H1 (cell line): ENCODE data around the gene CLDN7. TPM values are rescaled to one million over a fixed set of nuclear protein-coding genes. Genes with fewer than 3 reads are reported as not detected.

ENCODE experiments used
- CTCF ChIA-PET: fragments of 300-600 bp; sonication (Branson Sonifier 250); formaldehyde crosslinking; loops from one replicate; lab custom pipeline; 2021; ENCODE audit not compliant: partially characterized antibody; lab: Charles Lee
- POLR2A ChIA-PET: fragments of 300-600 bp; sonication (Branson Sonifier 250); formaldehyde crosslinking; loops from one replicate; lab custom pipeline; 2021; ENCODE audit warnings: inconsistent platforms; ENCODE audit not compliant: partially characterized antibody; lab: Charles Lee
- DNase-seq, 2 experiments: peaks; one replicate each; pipeline versions ENCODE4 v3.0.0 to v3.0.0-alpha.2; 2010 to 2022; ENCODE audit warnings: low spot score in 2 of 2, low read depth in 1 of 2, mixed read lengths in 1 of 2
- FAIRE-seq: peaks from 2 replicates; lab custom pipeline; 2011; peaks lifted over from hg19 to GRCh38; lab: Jason Lieb, UNC
- H2AFZ ChIP-seq: 2 replicates; pipeline ENCODE4 v1.8.1; 2012; ENCODE audit warnings: low read length, inconsistent platforms
- H2AK5ac ChIP-seq: 2 replicates; pipeline ENCODE4 v1.6.1; 2013; ENCODE audit warnings: low read depth, low read length
- H2BK120ac ChIP-seq: replicated peaks from 2 replicates; pipeline ENCODE3; 2013; ENCODE audit warnings: low read depth, low read length, inconsistent platforms
- H2BK12ac ChIP-seq: 2 replicates; pipeline ENCODE4 v1.6.1; 2013; ENCODE audit warnings: low read depth, low read length
- H2BK15ac ChIP-seq: 2 replicates; pipeline ENCODE4 v1.6.1; 2013; ENCODE audit warnings: low read length
- H2BK20ac ChIP-seq: 2 replicates; pipeline ENCODE4 v1.6.1; 2013; ENCODE audit warnings: low read length
- H2BK5ac ChIP-seq: 2 replicates; pipeline ENCODE4 v1.6.1; 2013; ENCODE audit warnings: low read depth, low read length
- H3K14ac ChIP-seq: 2 replicates; pipeline ENCODE4 v1.6.1; 2013; ENCODE audit warnings: inconsistent platforms; ENCODE audit not compliant: insufficient read length
- H3K18ac ChIP-seq: 2 replicates; pipeline ENCODE4 v1.6.1; 2013; ENCODE audit warnings: low read length; ENCODE audit errors: extremely low read depth
- H3K23ac ChIP-seq: 2 replicates; pipeline ENCODE4 v1.6.1; 2013; ENCODE audit warnings: inconsistent platforms; ENCODE audit not compliant: insufficient read length
- H3K23me2 ChIP-seq: 2 replicates; pipeline ENCODE4 v1.6.1; 2013; ENCODE audit warnings: low read depth, low read length
- H3K27ac ChIP-seq: 2 replicates; pipeline ENCODE4 v1.6.1; 2011; ENCODE audit warnings: low read depth, low read length, inconsistent platforms
- H3K27me3 ChIP-seq, 4 experiments: replicated peaks in 1 of 4; 1 replicate in 1 of 4; 2 replicates in 3 of 4; pipeline versions ENCODE4 v1.6.1 to v1.8.1; 2011 to 2013; ENCODE audit warnings: low read length in 3 of 4, mild to moderate bottlenecking in 3 of 4, inconsistent platforms in 2 of 4, mixed read lengths in 2 of 4, moderate library complexity in 1 of 4; ENCODE audit not compliant: control insufficient read depth in 3 of 4, insufficient read depth in 3 of 4; ENCODE audit errors: extremely low read depth in 1 of 4
- H3K36me3 ChIP-seq, 4 experiments: 2 replicates each; pipeline versions ENCODE4 v1.6.1 to v1.8.1; 2011 to 2013; ENCODE audit warnings: mild to moderate bottlenecking in 4 of 4, low read length in 3 of 4, moderate library complexity in 2 of 4, control low read depth in 1 of 4, inconsistent platforms in 1 of 4; ENCODE audit not compliant: insufficient read depth in 4 of 4, control insufficient read depth in 2 of 4
- H3K4ac ChIP-seq: replicated peaks from 2 replicates; pipeline ENCODE3; 2013; ENCODE audit warnings: low read length, low read depth, mixed read lengths, inconsistent platforms; ENCODE audit not compliant: insufficient read length
- H3K4me1 ChIP-seq, 4 experiments: replicated peaks in 1 of 4; 1 replicate in 1 of 4; 2 replicates in 3 of 4; pipeline versions ENCODE4 v1.6.1 to v1.8.1; 2011 to 2013; ENCODE audit warnings: low read length in 3 of 4, inconsistent platforms in 2 of 4, mixed read lengths in 1 of 4; ENCODE audit not compliant: insufficient read depth in 4 of 4, control insufficient read depth in 3 of 4
- H3K4me2 ChIP-seq, 2 experiments: 2 replicates each; pipeline versions ENCODE4 v1.6.1 to v1.8.1; 2011 to 2013; ENCODE audit warnings: low read depth in 2 of 2, low read length in 2 of 2, control low read depth in 1 of 2, inconsistent platforms in 1 of 2, mild to moderate bottlenecking in 1 of 2; ENCODE audit not compliant: insufficient read depth in 1 of 2
- H3K4me3 ChIP-seq, 4 experiments: fragments of 200-600, 300-600 bp in 1 of 4; sonication (generic), shearing (Covaris generic), sonication (Bioruptor Twin) in 1 of 4; 2 replicates each; pipeline versions ENCODE4 v1.5.1 to v1.8.1; 2011 to 2016; ENCODE audit warnings: low read length in 4 of 4, low read depth in 3 of 4, control low read depth in 2 of 4, inconsistent platforms in 2 of 4, mild to moderate bottlenecking in 2 of 4, mixed read lengths in 1 of 4, moderate library complexity in 1 of 4; ENCODE audit not compliant: insufficient read depth in 2 of 4; ENCODE audit errors: extremely low read depth in 1 of 4
- H3K56ac ChIP-seq: replicated peaks from 2 replicates; pipeline ENCODE3; 2013; ENCODE audit warnings: low read depth, mild to moderate bottlenecking, mixed read lengths, low read length, inconsistent platforms; ENCODE audit not compliant: insufficient read length
- H3K79me1 ChIP-seq: 2 replicates; pipeline ENCODE4 v1.6.1; 2013; ENCODE audit warnings: low read depth, low read length, control low read depth
- H3K79me2 ChIP-seq, 2 experiments: 2 replicates each; pipeline versions ENCODE4 v1.6.1 to v1.8.1; 2012 to 2013; ENCODE audit warnings: low read length in 2 of 2, mild to moderate bottlenecking in 2 of 2, inconsistent platforms in 1 of 2; ENCODE audit not compliant: insufficient read depth in 2 of 2, control insufficient read depth in 1 of 2
- H3K9ac ChIP-seq, 4 experiments: replicated peaks in 1 of 4; 1 replicate in 1 of 4; 2 replicates in 3 of 4; pipeline versions ENCODE4 v1.6.1 to v1.8.1; 2011 to 2013; ENCODE audit warnings: low read depth in 3 of 4, low read length in 3 of 4, control low read depth in 2 of 4, mild to moderate bottlenecking in 2 of 4, moderate library complexity in 2 of 4, inconsistent platforms in 1 of 4; ENCODE audit errors: extremely low read depth in 1 of 4
- H3K9me3 ChIP-seq, 2 experiments: 2 replicates each; pipeline versions ENCODE4 v1.6.1 to v1.8.1; 2012 to 2013; ENCODE audit warnings: mild to moderate bottlenecking in 2 of 2, moderate library complexity in 2 of 2, control low read depth in 1 of 2, inconsistent platforms in 1 of 2, low read depth in 1 of 2, low read length in 1 of 2, mixed read lengths in 1 of 2; ENCODE audit not compliant: insufficient read depth in 2 of 2
- H4K20me1 ChIP-seq, 2 experiments: replicated peaks in 1 of 2; 2 replicates each; pipeline versions ENCODE3 to v1.8.1; 2011 to 2013; ENCODE audit warnings: inconsistent platforms in 2 of 2, low read length in 2 of 2, mild to moderate bottlenecking in 1 of 2; ENCODE audit not compliant: insufficient read depth in 2 of 2, control insufficient read depth in 1 of 2
- H4K5ac ChIP-seq: 2 replicates; pipeline ENCODE4 v1.6.1; 2013; ENCODE audit warnings: low read length, low read depth, mixed read lengths, inconsistent platforms; ENCODE audit not compliant: insufficient read length
- H4K8ac ChIP-seq: 2 replicates; pipeline ENCODE4 v1.8.0; 2013; ENCODE audit warnings: mild to moderate bottlenecking, moderate library complexity, low read length, inconsistent platforms; ENCODE audit not compliant: insufficient read depth; ENCODE audit errors: extremely low read depth
- H4K91ac ChIP-seq: replicated peaks from 2 replicates; pipeline ENCODE3; 2013; ENCODE audit warnings: low read length, mixed read lengths, inconsistent platforms; ENCODE audit not compliant: insufficient read length
- ASH2L ChIP-seq: fragments of 200-600, 300-600 bp; sonication (generic); IDR thresholded peaks from one replicate; pipeline ENCODE4 v1.7.1; 2017; ENCODE audit warnings: low read length
- CTBP2 ChIP-seq: IDR thresholded peaks from 2 replicates; pipeline ENCODE4 v1.7.0; 2011; ENCODE audit warnings: borderline replicate concordance, mild to moderate bottlenecking, moderate library complexity, mixed read lengths, low read length; ENCODE audit not compliant: insufficient read depth, insufficient read length
- GABPA ChIP-seq: IDR thresholded peaks from 2 replicates; pipeline ENCODE4 v1.6.1; 2011; ENCODE audit warnings: mild to moderate bottlenecking, low read length, moderate library complexity, borderline replicate concordance; ENCODE audit not compliant: insufficient read depth
- PHF8 ChIP-seq: fragments of 200-600 bp; sonication (generic); conservative IDR thresholded peaks from 2 replicates; pipeline ENCODE4 v1.7.1; 2012; ENCODE audit warnings: low read depth, mild to moderate bottlenecking, inconsistent platforms, low read length, moderate library complexity
- POLR2AphosphoS5 ChIP-seq: IDR thresholded peaks from 2 replicates; pipeline ENCODE4 v1.6.1; 2011; ENCODE audit warnings: low read depth, low read length
- SIN3A ChIP-seq, 2 experiments: IDR thresholded peaks in 1 of 2; conservative IDR thresholded peaks in 1 of 2; 2 replicates each; pipeline ENCODE4 v1.6.1; 2011 to 2012; ENCODE audit warnings: low read length in 2 of 2, improper control_type of control experiment in 1 of 2, low read depth in 1 of 2, mild to moderate bottlenecking in 1 of 2
- SP1 ChIP-seq: IDR thresholded peaks from 2 replicates; pipeline ENCODE4 v1.6.1; 2011; ENCODE audit warnings: low read depth, low read length
- TAF1 ChIP-seq: IDR thresholded peaks from 2 replicates; pipeline ENCODE4 v1.6.1; 2011; ENCODE audit warnings: mild to moderate bottlenecking, low read depth, low read length
- TAF7 ChIP-seq: optimal IDR thresholded peaks from 2 replicates; pipeline ENCODE3; 2011; ENCODE audit warnings: low read depth, mild to moderate bottlenecking, inconsistent platforms, low read length, moderate library complexity, borderline replicate concordance
- TBP ChIP-seq: IDR thresholded peaks from 2 replicates; pipeline ENCODE4 v1.6.1; 2011; ENCODE audit warnings: low read depth, low read length, improper control_type of control experiment
- WGBS, 2 experiments: shearing (Covaris generic) in 1 of 2; methylation state at CpG; one replicate each; pipeline versions ENCODE4 v1.1.6 to v1.1.7; 2013 to 2015; ENCODE audit warnings: low lambda C conversion rate in 2 of 2, mixed read lengths in 2 of 2, inconsistent platforms in 1 of 2, low coverage in 1 of 2, missing lambda C conversion rate in 1 of 2; ENCODE audit not compliant: insufficient replicate concordance in 2 of 2, insufficient coverage in 1 of 2, insufficient read length in 1 of 2; ENCODE audit errors: extremely low coverage in 1 of 2, missing lambda C conversion rate in 1 of 2; 5-methylcytosine and 5-hydroxymethylcytosine counted together
- polyA plus RNA-seq, 7 experiments: library from polyadenylated mRNA; depleted of rRNA in 3 of 7; stranded (reverse) in 5 of 7; unstranded in 2 of 7; fragments of >200 nt in 5 of 7; fragments of 200-250 nt in 2 of 7; gene quantifications; 1 replicate in 5 of 7; 2 replicates in 1 of 7; 4 replicates in 1 of 7; pipeline versions ENCODE4 v1.2.1 to v1.2.3, GENCODE V29; 2011 to 2013; ENCODE audit warnings: missing spikeins in 2 of 7, mixed read lengths in 2 of 7
- total RNA-seq: library from RNA; stranded (reverse); fragmentation: NEBNext Ultra II Directional; extraction: Animal tissue kit (Norgen Biotek cat#: 25700); gene quantifications from 2 replicates; pipeline ENCODE4 v1.2.1, GENCODE V29; 2021

The CLDN7 gene
- total and polyA plus RNA-seq, 2 of the 8 experiments (the other 6 are each of a cell fraction or from before 2014, with no cell fraction given), result 118 to 119 TPM

- H3K23ac ChIP-seq, result no peak overlapping the region
- peaks cover 9% of the 10 kb centered on the region for H3K79me1 ChIP-seq
- H3K4me3 ChIP-seq, result peak overlapping the region; percentile 93 to 98 (median 96)
- H4K8ac ChIP-seq, result peak overlapping the region; percentile 92
- FAIRE-seq (no peak), DNase-seq (peak in 1 of 2 experiments; percentile 88)
- H3K27me3 ChIP-seq, result no peaks in the 10 kb centered on the region
- H2AK5ac ChIP-seq, result no peak overlapping the region; the same call in none of the 2 replicates
- H3K14ac ChIP-seq, result no peak overlapping the region
- H3K9ac ChIP-seq, result peak overlapping the region; percentile 51 to 73 (median 70)
- H2BK20ac ChIP-seq, result 0 out of 2 replicates have a peak overlapping the region, but pooled peaks have one; percentile 23
- H2BK12ac ChIP-seq, result peak overlapping the region; percentile 97
- H3K79me2 ChIP-seq, result peaks cover 0 to 31% of the 10 kb centered on the region in 2 experiments; a peak in 2 of 4 replicates
- peak overlapping the region; percentile 91 to 97 for H3K4me2 ChIP-seq
- no peaks in the 10 kb centered on the region for H3K9me3 ChIP-seq
- H3K23me2 ChIP-seq, result peaks cover 13% of the 10 kb centered on the region
- H4K20me1 ChIP-seq, result peaks cover 6 to 11% of the 10 kb centered on the region in 2 experiments
- H2AFZ ChIP-seq, result no peak overlapping the region; the same call in 1 of the 2 replicates
- ChIA-PET CTCF (interaction anchor here (0.8 to 1.6 kb wide), 5 partner anchors 12 to 33 kb away, joined by 3 to 6 read pairs (median 3); partner anchors contain the start of genes CTDNEP1 and SLC2A4), POLR2A (interaction anchor here (0.6 to 13.7 kb wide), 25 partner anchors 12 to 295 kb away, joined by 3 to 159 read pairs (median 4); partner anchors contain the start of genes ACADVL, CTDNEP1, DLG4 and DVL2)
- peak overlapping the region; percentile 20; the same call in 1 of the 2 replicates for H2BK15ac ChIP-seq
- H3K4ac ChIP-seq, result peak overlapping the region; percentile 6
- peaks cover 0 to 22% (median 12%) of the 10 kb centered on the region in 4 experiments; a peak in 5 of 8 replicates for H3K36me3 ChIP-seq
- WGBS, 2 experiments, result 11% methylated on average over 24 of the region's 26 CpGs; no CpG with 5 or more reads in 1 of the 2 experiments
- H4K5ac ChIP-seq, result peak overlapping the region; percentile 68
- H3K27ac ChIP-seq, result peak overlapping the region; percentile 82
- peak overlapping the region; percentile 27 for H3K56ac ChIP-seq
- H3K18ac ChIP-seq, result peak overlapping the region; percentile 94
- H2BK5ac ChIP-seq, result peak overlapping the region; percentile 95
- peak overlapping the region; percentile 18 for H4K91ac ChIP-seq
- H2BK120ac ChIP-seq, result no peak overlapping the region
- peaks cover 5 to 15% (median 7%) of the 10 kb centered on the region in 4 experiments; a peak in 6 of 7 replicates for H3K4me1 ChIP-seq
- 0 out of 2 replicates have a peak, but pooled peaks have one; percentile 30 for TF ChIP-seq GABPA
- TF ChIP-seq SP1, result peak; percentile 76
- TF ChIP-seq ASH2L, result peak; percentile 52
- no peak for TF ChIP-seq PHF8
- peak in 1 of 2 experiments; percentile 64; a peak in 1 of 4 replicates for TF ChIP-seq SIN3A (conservative IDR thresholded peaks at IDR 0.05 in 1 of 2, IDR thresholded peaks at IDR 0.05 in 1 of 2; ENCODE audit: low read depth in 1 of 2, low read length in 2 of 2)
- no peak for TF ChIP-seq TAF7
- no peak for TF ChIP-seq CTBP2
- peak; percentile 55; the same call in 1 of the 2 replicates for TF ChIP-seq TAF1
- TF ChIP-seq POLR2AphosphoS5, result peak; percentile 50; the same call in 1 of the 2 replicates
- peak; percentile 41; the same call in 1 of the 2 replicates for TF ChIP-seq TBP
Observed at GRCh38 chr17:7262935-7263800, 890 bp upstream of the CLDN7 start.
